ENCODE results near the gene FFAR3. TPM values are rescaled to one million over a fixed set of nuclear protein-coding genes. Genes with fewer than 3 reads are reported as not detected.

The FFAR3 gene
- total and polyA plus RNA-seq, 9 of the 15 experiments (the other 6 are each of a cell fraction or from before 2014, with no cell fraction given) = not detected

GRCh38 chr19:35380450-35381124 is 22.3 kb downstream of the FFAR3 start (continued):
- TF ChIP-seq BRF2 (IDR thresholded peaks at IDR 0.05; ENCODE audit: borderline replicate concordance, insufficient read depth, insufficient read length) (no peak), ZNF197 (CRISPR knock-in tag; IDR thresholded peaks at IDR 0.05; ENCODE audit: low read depth) (peak; percentile 55; the same call in 1 of the 2 replicates), POU5F1 (IDR thresholded peaks at IDR 0.05; ENCODE audit: borderline replicate concordance, low read depth, low read length, partially characterized antibody) (no peak), BHLHE40 (IDR thresholded peaks at IDR 0.05; ENCODE audit: low read length) (peak; percentile 33; the same call in 1 of the 2 replicates), HDAC3 (IDR thresholded peaks at IDR 0.05; ENCODE audit: borderline replicate concordance, partially characterized antibody) (peak; percentile 80), PML (IDR thresholded peaks at IDR 0.05; ENCODE audit: low read length) (peak; percentile 87), ZSCAN32 (CRISPR knock-in tag; IDR thresholded peaks at IDR 0.05) (no peak), NR0B1 (IDR thresholded peaks at IDR 0.05; ENCODE audit: partially characterized antibody) (no peak), TEAD1 (CRISPR knock-in tag; IDR thresholded peaks at IDR 0.05) (peak in 1 of 2 experiments; percentile 55; a peak in 1 of 4 replicates)
